Measurements from ENCODE around the gene ZBTB47.

Gene ZBTB47

GRCh38 chr3:42699511-42699971 lies 46.0 kb downstream of the ZBTB47 start:
- DNase-seq (ENCODE audit: low spot score) = no peak

GRCh38 chr3:42700366-42701288 lies 47.1 kb downstream of the ZBTB47 start:
- no peak for DNase-seq (ENCODE audit: low spot score)

GRCh38 chr3:42701371-42702065 lies 48.0 kb downstream of the ZBTB47 start:
- DNase-seq (ENCODE audit: low spot score) = peak; percentile 12

- no peak for DNase-seq (ENCODE audit: low spot score)
Measured at GRCh38 chr3:42702066-42702951, 48.8 kb downstream of the ZBTB47 start, which contains the start of gene HHATL. TSS of gene HHATL (minus strand) at chr3:42702798. CDS start at chr3:42700826, 1,972 bp downstream.

GRCh38 chr3:42702982-42703694 lies 49.6 kb downstream of the ZBTB47 start:
- DNase-seq (ENCODE audit: low spot score) = no peak

- DNase-seq (ENCODE audit: low spot score) = no peak
Measured at GRCh38 chr3:42703695-42704025, 50.2 kb downstream of the ZBTB47 start.

GRCh38 chr3:42704136-42704841 lies 50.8 kb downstream of the ZBTB47 start:
- DNase-seq (ENCODE audit: low spot score) = no peak

- no peak for DNase-seq (ENCODE audit: low spot score)
Measured at GRCh38 chr3:42705058-42705767, 51.7 kb downstream of the ZBTB47 start.

- DNase-seq (ENCODE audit: low spot score) = no peak
Measured at GRCh38 chr3:42705962-42706585, 52.6 kb downstream of the ZBTB47 start.

- DNase-seq (ENCODE audit: low spot score) = no peak
Measured at GRCh38 chr3:42706721-42707619, 53.5 kb downstream of the ZBTB47 start.

GRCh38 chr3:42707620-42708355 lies 54.3 kb downstream of the ZBTB47 start:
- no peak for DNase-seq (ENCODE audit: low spot score)

GRCh38 chr3:42708611-42709151 lies 55.2 kb downstream of the ZBTB47 start:
- no peak for DNase-seq (ENCODE audit: low spot score)

- DNase-seq (ENCODE audit: low spot score) = no peak
Measured at GRCh38 chr3:42709621-42710020, 56.1 kb downstream of the ZBTB47 start.

- DNase-seq (ENCODE audit: low spot score) = no peak
Measured at GRCh38 chr3:42710323-42711021, 57.0 kb downstream of the ZBTB47 start.

GRCh38 chr3:42711491-42712343 lies 58.2 kb downstream of the ZBTB47 start:
- no peak for DNase-seq (ENCODE audit: low spot score)

GRCh38 chr3:42712344-42712648 lies 58.8 kb downstream of the ZBTB47 start:
- no peak for DNase-seq (ENCODE audit: low spot score)

Data from hematopoietic multipotent progenitor cell treated with erythropoietin and hydrocortisone succinate and interleukin-3 and kit ligand, for 17 days (in vitro differentiated cells).